GM12878 (cell line): ENCODE measurements around the gene CDK5R1. TPM values are rescaled to one million over a fixed set of nuclear protein-coding genes. Genes with fewer than 3 reads are reported as not detected.

Experiments
- ATAC-seq: fragments of 200-7000 bp; cut with Tn5 transposase; 3 replicates; pipeline ENCODE4 v1.9.1; 2020; ENCODE audit warnings: mild to moderate bottlenecking, moderate library complexity
- BruUV-seq: library from RNA; stranded (reverse); fragments of 400-500 nt; replicated peaks from 2 replicates; lab custom pipeline; 2021; lab: Mats Ljungman, UMichigan
- CTCF ChIA-PET: fragments of 300-600 bp; sonication (Branson Sonifier 250); formaldehyde crosslinking; extraction: SDS; loops from one replicate; lab custom pipeline; 2021; ENCODE audit warnings: inconsistent platforms; lab: Yijun Ruan, JAX
- POLR2A ChIA-PET: fragments of 350-600 bp; formaldehyde crosslinking; extraction: SDS; loops from one replicate; lab custom pipeline; 2021; ENCODE audit warnings: inconsistent platforms; lab: Charles Lee
- RAD21 ChIA-PET: fragments of 300-600 bp; sonication (Branson Sonifier 250); formaldehyde crosslinking; loops from one replicate; lab custom pipeline; 2023; ENCODE audit warnings: antibody characterized with exemption; ENCODE audit not compliant: unreplicated experiment; lab: Charles Lee
- SMC1A ChIA-PET: fragments of 300-600 bp; sonication (Branson Sonifier 250); formaldehyde crosslinking; loops from one replicate; lab custom pipeline; 2023; ENCODE audit not compliant: unreplicated experiment, uncharacterized antibody; lab: Charles Lee
- DNase-seq: peaks from one replicate; pipeline ENCODE4 v3.0.0-alpha.2; 2011; ENCODE audit warnings: low read depth, low spot score
- FAIRE-seq: peaks from 3 replicates; lab custom pipeline; 2011; peaks lifted over from hg19 to GRCh38; lab: Jason Lieb, UNC
- H2AFZ ChIP-seq: 2 replicates; pipeline ENCODE4 v1.6.0; 2011; ENCODE audit warnings: low read depth, low read length, control low read depth; ENCODE audit not compliant: control insufficient read depth
- H3K27ac ChIP-seq: 2 replicates; pipeline ENCODE4 v1.5.1; 2011; ENCODE audit warnings: control low read depth; ENCODE audit not compliant: control insufficient read depth, insufficient read depth
- H3K27me3 ChIP-seq, 2 experiments: replicated peaks in 1 of 2; 2 replicates each; pipeline versions ENCODE4 v1.6.0 to v1.6.1; 2011; ENCODE audit warnings: low read length in 1 of 2; ENCODE audit not compliant: control insufficient read depth in 2 of 2, insufficient read depth in 2 of 2
- H3K36me3 ChIP-seq, 2 experiments: 2 replicates each; pipeline ENCODE4 v1.5.1; 2011; ENCODE audit warnings: low read length in 1 of 2; ENCODE audit not compliant: control insufficient read depth in 2 of 2, insufficient read depth in 2 of 2
- H3K4me1 ChIP-seq: 2 replicates; pipeline ENCODE4 v1.6.1; 2011; ENCODE audit warnings: mild to moderate bottlenecking, low read length, moderate library complexity, mixed read lengths; ENCODE audit not compliant: control insufficient read depth, insufficient read depth
- H3K4me2 ChIP-seq: 2 replicates; pipeline ENCODE4 v1.6.0; 2011; ENCODE audit warnings: control low read depth; ENCODE audit not compliant: control insufficient read depth, insufficient read depth
- H3K4me3 ChIP-seq: fragments of 200-600 bp; sonication (generic); 2 replicates; pipeline ENCODE4 v1.5.1; 2016
- H3K79me2 ChIP-seq: 2 replicates; pipeline ENCODE4 v1.6.0; 2011; ENCODE audit warnings: low read length; ENCODE audit not compliant: control insufficient read depth, insufficient read depth
- H3K9ac ChIP-seq: 2 replicates; pipeline ENCODE4 v1.8.0; 2011; ENCODE audit warnings: low read length, control low read depth, mixed read lengths; ENCODE audit not compliant: control insufficient read depth, insufficient read depth
- H3K9me3 ChIP-seq: replicated peaks from 3 replicates; pipeline ENCODE4 v1.5.1; 2011; ENCODE audit warnings: mild to moderate bottlenecking, low read length; ENCODE audit not compliant: control insufficient read depth, insufficient read depth
- H4K20me1 ChIP-seq: 2 replicates; pipeline ENCODE4 v1.6.0; 2011; ENCODE audit not compliant: control insufficient read depth, insufficient read depth
- BMI1 ChIP-seq: fragments of 450-650 bp; IDR thresholded peaks from 2 replicates; pipeline ENCODE4 v1.6.1; 2016; ENCODE audit warnings: mild to moderate bottlenecking, moderate library complexity, borderline replicate concordance
- EED ChIP-seq: sonication (generic); IDR thresholded peaks from 2 replicates; pipeline ENCODE4 v1.6.1; 2016; ENCODE audit warnings: antibody characterized with exemption, low read depth
- HDGF ChIP-seq: fragments of 450-650 bp; IDR thresholded peaks from 2 replicates; pipeline ENCODE4 v1.6.1; 2016; ENCODE audit warnings: antibody characterized with exemption
- IKZF1 ChIP-seq: fragments of 450-650 bp; conservative IDR thresholded peaks from 2 replicates; pipeline ENCODE4 v1.6.1; 2017; ENCODE audit warnings: antibody characterized with exemption, mild to moderate bottlenecking
- NR2C1 ChIP-seq: fragments of 450-650 bp; IDR thresholded peaks from 2 replicates; pipeline ENCODE4 v1.6.1; 2017; ENCODE audit warnings: antibody characterized with exemption, mild to moderate bottlenecking, moderate library complexity
- PBX3 ChIP-seq: IDR thresholded peaks from 2 replicates; pipeline ENCODE4 v1.6.1; 2011; ENCODE audit warnings: mild to moderate bottlenecking, low read depth, low read length, moderate library complexity; ENCODE audit not compliant: insufficient replicate concordance
- RAD21 ChIP-seq: IDR thresholded peaks from 2 replicates; pipeline ENCODE4 v1.6.1; 2011; ENCODE audit warnings: mild to moderate bottlenecking, low read depth, low read length, moderate library complexity; ENCODE audit not compliant: insufficient read depth
- STAT1 ChIP-seq: fragments of 450-650 bp; conservative IDR thresholded peaks from 2 replicates; pipeline ENCODE4 v1.6.1; 2014; ENCODE audit warnings: antibody characterized with exemption, mild to moderate bottlenecking
- TCF3 ChIP-seq: IDR thresholded peaks from 2 replicates; pipeline ENCODE4 v1.6.1; 2012; ENCODE audit warnings: low read depth, mild to moderate bottlenecking, low read length, borderline replicate concordance; ENCODE audit not compliant: insufficient read depth
- YBX1 ChIP-seq: fragments of 450-650 bp; IDR thresholded peaks from 2 replicates; pipeline ENCODE4 v1.6.1; 2016; ENCODE audit warnings: antibody characterized with exemption
- ZNF207 ChIP-seq: fragments of 450-650 bp; IDR thresholded peaks from 2 replicates; pipeline ENCODE4 v1.6.1; 2014; ENCODE audit warnings: antibody characterized with exemption, mild to moderate bottlenecking, borderline replicate concordance
- ZNF24 ChIP-seq: fragments of 450-650 bp; IDR thresholded peaks from 2 replicates; pipeline ENCODE4 v1.6.1; 2017; ENCODE audit warnings: antibody characterized with exemption, mild to moderate bottlenecking
- ZNF274 ChIP-seq: IDR thresholded peaks from one replicate; pipeline ENCODE4 v1.8.0; 2011; ENCODE audit not compliant: insufficient read length, insufficient read depth
- ZNF384 ChIP-seq: IDR thresholded peaks from 2 replicates; pipeline ENCODE4 v1.6.1; 2012; ENCODE audit warnings: low read depth, mild to moderate bottlenecking, low read length, improper control_type of control experiment, borderline replicate concordance
- ZNF622 ChIP-seq: fragments of 450-650 bp; IDR thresholded peaks from 2 replicates; pipeline ENCODE4 v1.6.1; 2017; ENCODE audit warnings: mild to moderate bottlenecking, inconsistent platforms
- WGBS: methylation state at CpG from one replicate; pipeline ENCODE4 v1.1.6; 2016; ENCODE audit warnings: low lambda C conversion rate; ENCODE audit not compliant: insufficient replicate concordance, insufficient coverage; ENCODE audit errors: missing lambda C conversion rate; 5-methylcytosine and 5-hydroxymethylcytosine counted together
- in situ Hi-C: fragments of 300-500 bp; cut with MboI; formaldehyde crosslinking; loops from 9 replicates; pipeline ENCODE4 v1.14.3; 2018; ENCODE audit warnings: mixed read lengths
- intact Hi-C: fragments of 100-400 bp; cut with micrococcal nuclease; formaldehyde crosslinking; loops from one replicate; pipeline ENCODE4 v1.14.2; 2022; ENCODE audit not compliant: unreplicated experiment
- polyA plus RNA-seq, 11 experiments: library from polyadenylated mRNA; depleted of rRNA in 4 of 11; unstranded in 6 of 11; stranded (reverse) in 5 of 11; fragments of >200 nt; fragmentation: Nextera tagmentation in 4 of 11; fragmentation: Illumina TruSeq in 1 of 11; extraction: Ambion mirVana in 4 of 11; extraction: Trizol in 1 of 11; gene quantifications; 1 replicate in 1 of 11; 2 replicates in 10 of 11; pipeline versions ENCODE4 v1.2.1 to v1.2.3, GENCODE V29; 2011 to 2016; ENCODE audit warnings: inconsistent platforms in 2 of 11, missing spikeins in 2 of 11, low read depth in 1 of 11
- total RNA-seq, 4 experiments: library from RNA; depleted of rRNA in 3 of 4; stranded (reverse); fragments of >200 nt in 3 of 4; fragmentation: Illumina TruSeq in 1 of 4; extraction: Trizol in 1 of 4; gene quantifications; 2 replicates each; pipeline versions ENCODE4 v1.2.1 to v1.2.3, GENCODE V29; 2013 to 2021
- TF ChIP-seq, protein P1 (sequence below): IDR thresholded peaks from 2 replicates; pipeline ENCODE4 v1.6.1; 2012; ENCODE audit warnings: low read length, inconsistent platforms

Gene CDK5R1
- total and polyA plus RNA-seq, 10 of the 15 experiments (the other 5 are each of a cell fraction or from before 2014, with no cell fraction given) = 1.1 to 28.3 (median 12.2) TPM

GRCh38 chr17:32440722-32441121 lies 46.1 kb upstream of the CDK5R1 start (continued):
- TF ChIP-seq ZNF622 (no peak), ZNF207 (no peak)
- TF ChIP-seq, protein P1, sequence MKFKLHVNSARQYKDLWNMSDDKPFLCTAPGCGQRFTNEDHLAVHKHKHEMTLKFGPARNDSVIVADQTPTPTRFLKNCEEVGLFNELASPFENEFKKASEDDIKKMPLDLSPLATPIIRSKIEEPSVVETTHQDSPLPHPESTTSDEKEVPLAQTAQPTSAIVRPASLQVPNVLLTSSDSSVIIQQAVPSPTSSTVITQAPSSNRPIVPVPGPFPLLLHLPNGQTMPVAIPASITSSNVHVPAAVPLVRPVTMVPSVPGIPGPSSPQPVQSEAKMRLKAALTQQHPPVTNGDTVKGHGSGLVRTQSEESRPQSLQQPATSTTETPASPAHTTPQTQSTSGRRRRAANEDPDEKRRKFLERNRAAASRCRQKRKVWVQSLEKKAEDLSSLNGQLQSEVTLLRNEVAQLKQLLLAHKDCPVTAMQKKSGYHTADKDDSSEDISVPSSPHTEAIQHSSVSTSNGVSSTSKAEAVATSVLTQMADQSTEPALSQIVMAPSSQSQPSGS = no peak
- TF ChIP-seq, all 136 proteins: peak for 0

DNA sequence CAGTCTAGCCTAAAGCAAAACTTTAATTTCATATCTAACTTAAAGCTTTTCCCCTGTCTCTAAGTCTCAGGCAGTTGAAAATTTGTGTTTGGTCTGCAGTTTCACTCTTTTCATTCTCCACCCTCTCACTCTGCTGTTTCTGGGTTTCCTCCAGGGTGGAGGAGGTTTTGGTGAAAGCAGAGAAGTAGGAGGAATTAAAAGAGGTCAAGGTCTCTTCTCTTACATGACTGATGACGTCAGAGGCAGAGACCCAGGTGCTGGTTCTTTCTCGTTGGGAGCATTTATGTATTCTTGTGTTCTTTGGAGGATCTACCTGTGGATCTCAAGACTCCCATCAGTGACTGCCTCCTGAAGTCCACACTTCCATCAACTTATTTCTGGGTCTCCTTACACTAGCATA lies 44.9 kb upstream of the CDK5R1 start:
- TF ChIP-seq ZNF274 (no peak), YBX1 (no peak), STAT1 (no peak), RAD21 (no peak), ZNF384 (no peak), PBX3 (no peak), IKZF1 (no peak), HDGF (no peak), NR2C1 (no peak), BMI1 (no peak), ZNF24 (no peak), EED (no peak), TCF3 (no peak)
- in situ Hi-C loops = no loop called here
- Histone ChIP-seq H3K4me2 (no peak overlapping the region), H3K4me3 (no peak overlapping the region), H4K20me1 (no peaks in the 10 kb centered on the region; the same call in 1 of the 2 replicates), H3K9me3 (no peaks in the 10 kb centered on the region; the same call in 2 of the 3 replicates), H3K27ac (no peak overlapping the region), H2AFZ (no peak overlapping the region), H3K4me1 (peaks cover 3% of the 10 kb centered on the region), H3K79me2 (peaks cover 26% of the 10 kb centered on the region), H3K9ac (no peak overlapping the region), H3K36me3 (peaks cover 0 to under 1% of the 10 kb centered on the region in 2 experiments; a peak in 1 of 4 replicates), H3K27me3 (no peaks in the 10 kb centered on the region)
- FAIRE-seq (no peak), DNase-seq (no peak), ATAC-seq (no peak)
- intact Hi-C loops = no loop called here
- BruUV-seq = no TSS peak
- POLR2A ChIA-PET = no interaction called here
- WGBS = 6% methylated on average over 2 of the region's 2 CpGs
- SMC1A ChIA-PET = no interaction called here
- CTCF ChIA-PET = interaction anchor here (1.8 kb wide), 1 partner anchor 189 kb away, joined by 6 read pairs; no protein-coding TSS in a partner anchor
- RAD21 ChIA-PET = no interaction called here
